Caco-2 (cell line): ENCODE data around the gene EMC1. TPM values are rescaled to one million over a fixed set of nuclear protein-coding genes. Genes with fewer than 3 reads are reported as not detected.

Experiments
- BruUV-seq: library from RNA; stranded (reverse); fragments of 400-500 nt; replicated peaks from 2 replicates; lab custom pipeline; 2021; lab: Mats Ljungman, UMichigan
- CTCF ChIA-PET: fragments of 300-600 bp; sonication (Branson Sonifier 250); formaldehyde crosslinking; loops from one replicate; lab custom pipeline; 2022; ENCODE audit warnings: antibody characterized with exemption; lab: Charles Lee
- POLR2A ChIA-PET: fragments of 300-600 bp; sonication (Branson Sonifier 250); formaldehyde crosslinking; loops from one replicate; lab custom pipeline; 2022; ENCODE audit warnings: antibody characterized with exemption; lab: Charles Lee
- DNase-seq, 2 experiments: peaks; one replicate each; pipeline versions ENCODE4 v3.0.0 to v3.0.0-alpha.2; 2020 to 2022
- H3K27me3 ChIP-seq: replicated peaks from 2 replicates; pipeline ENCODE4 v1.6.0; 2011; ENCODE audit warnings: low read length; ENCODE audit not compliant: control insufficient read depth, insufficient read depth
- H3K36me3 ChIP-seq: 2 replicates; pipeline ENCODE4 v1.5.1; 2011; ENCODE audit warnings: low read length; ENCODE audit not compliant: control insufficient read depth, insufficient read depth
- H3K4me1 ChIP-seq: fragments of 250-450 bp; sonication (Bioruptor Pico); 2 replicates; pipeline ENCODE4 v1.5.1; 2020; ENCODE audit warnings: mild to moderate bottlenecking
- H3K4me3 ChIP-seq: 2 replicates; pipeline ENCODE4 v1.5.1; 2011; ENCODE audit warnings: low read depth, mild to moderate bottlenecking, control low read depth, low read length
- H3K9me3 ChIP-seq: fragments of 250-450 bp; sonication (Bioruptor Pico); 2 replicates; pipeline ENCODE4 v1.5.1; 2020; ENCODE audit warnings: mild to moderate bottlenecking, moderate library complexity
- H3K27ac Mint-ChIP-seq: one replicate; pipeline ENCODE4 v1.8.0; 2022; ENCODE audit warnings: mixed read lengths; ENCODE audit not compliant: unreplicated experiment
- H3K27me3 Mint-ChIP-seq: one replicate; pipeline ENCODE4 v1.8.0; 2022; ENCODE audit warnings: mixed read lengths; ENCODE audit not compliant: insufficient read depth, unreplicated experiment
- H3K36me3 Mint-ChIP-seq: one replicate; pipeline ENCODE4 v1.8.0; 2022; ENCODE audit warnings: mild to moderate bottlenecking, mixed read lengths; ENCODE audit not compliant: insufficient read depth, unreplicated experiment
- H3K4me1 Mint-ChIP-seq: one replicate; pipeline ENCODE4 v1.8.0; 2022; ENCODE audit warnings: low read depth, mixed read lengths; ENCODE audit not compliant: unreplicated experiment
- H3K4me3 Mint-ChIP-seq: one replicate; pipeline ENCODE4 v1.8.0; 2022; ENCODE audit warnings: mild to moderate bottlenecking, moderate library complexity, mixed read lengths; ENCODE audit not compliant: unreplicated experiment
- H3K9me3 Mint-ChIP-seq: one replicate; pipeline ENCODE4 v1.8.0; 2022; ENCODE audit warnings: mixed read lengths; ENCODE audit not compliant: unreplicated experiment
- CTCF ChIP-seq, 2 experiments: fragments of 200-600 bp in 1 of 2; IDR thresholded peaks; 1 replicate in 1 of 2; 2 replicates in 1 of 2; pipeline versions ENCODE4 v1.5.1 to v1.8.0; 2011 to 2022; ENCODE audit warnings: antibody characterized with exemption in 1 of 2, control low read depth in 1 of 2, inconsistent platforms in 1 of 2, low read depth in 1 of 2, low read length in 1 of 2, mild to moderate bottlenecking in 1 of 2, moderate library complexity in 1 of 2; ENCODE audit not compliant: insufficient read depth in 1 of 2, severe bottlenecking in 1 of 2, unreplicated experiment in 1 of 2
- intact Hi-C: fragments of 100-400 bp; cut with micrococcal nuclease; formaldehyde crosslinking; loops from one replicate; pipeline ENCODE4 v1.10.0; 2022; ENCODE audit not compliant: unreplicated experiment
- total RNA-seq: library from RNA; stranded (reverse); gene quantifications from 2 replicates; pipeline ENCODE4 v1.2.3, GENCODE V29; 2022

Gene EMC1
- total RNA-seq, 1 experiment from 2014 or later, result 51.5 TPM

GRCh38 chr1:19240673-19241538, 10.4 kb downstream of the EMC1 start:
- BruUV-seq, result no TSS peak
- POLR2A ChIA-PET, result no interaction called here
- peaks cover 48% of the 10 kb centered on the region for H3K36me3 Mint-ChIP-seq

GRCh38 chr1:19239876-19240275, 11.4 kb downstream of the EMC1 start:
- Histone ChIP-seq H3K36me3 (no peaks in the 10 kb centered on the region), H3K27me3 (no peaks in the 10 kb centered on the region), H3K9me3 (no peaks in the 10 kb centered on the region), H3K4me1 (no peaks in the 10 kb centered on the region), H3K4me3 (no peak overlapping the region)
- intact Hi-C loops, result no loop called here
- no TSS peak for BruUV-seq
- peaks cover 46% of the 10 kb centered on the region for H3K36me3 Mint-ChIP-seq
- no peaks in the 10 kb centered on the region for H3K4me1 Mint-ChIP-seq
- H3K27me3 Mint-ChIP-seq, result no peaks in the 10 kb centered on the region
- no peak for TF ChIP-seq CTCF (IDR thresholded peaks at IDR 0.05; ENCODE audit: insufficient read depth in 1 of 2, low read depth in 1 of 2, low read length in 1 of 2, severe bottlenecking in 1 of 2, unreplicated experiment in 1 of 2)
- no peaks in the 10 kb centered on the region for H3K9me3 Mint-ChIP-seq
- ChIA-PET POLR2A (no interaction called here), CTCF (no interaction called here)
- no peak overlapping the region for H3K27ac Mint-ChIP-seq
- no peak overlapping the region for H3K4me3 Mint-ChIP-seq
- no peak for DNase-seq

More at GRCh38 chr1:19240673-19241538, 10.4 kb downstream of the EMC1 start:
- no peaks in the 10 kb centered on the region for H3K36me3 ChIP-seq
- peak; percentile 52 to 78 for DNase-seq
- no peak overlapping the region for H3K4me3 Mint-ChIP-seq
- CTCF ChIA-PET, result interaction anchor here (1.8 kb wide), 1 partner anchor 61 kb away, joined by 16 read pairs; no protein-coding TSS in a partner anchor
- no peaks in the 10 kb centered on the region for H3K9me3 ChIP-seq
- H3K4me1 Mint-ChIP-seq, result no peaks in the 10 kb centered on the region
- H3K4me1 ChIP-seq, result no peaks in the 10 kb centered on the region
- H3K27me3 ChIP-seq, result no peaks in the 10 kb centered on the region
- no peak overlapping the region for H3K27ac Mint-ChIP-seq
- H3K27me3 Mint-ChIP-seq, result no peaks in the 10 kb centered on the region
- intact Hi-C loops, result loop anchor here (1.0 kb wide), 1 partner anchor 62 kb away; no protein-coding TSS in a partner anchor
- TF ChIP-seq CTCF (IDR thresholded peaks at IDR 0.05; ENCODE audit: insufficient read depth in 1 of 2, low read depth in 1 of 2, low read length in 1 of 2, severe bottlenecking in 1 of 2, unreplicated experiment in 1 of 2), result peak; percentile 76 to 86
- no peaks in the 10 kb centered on the region for H3K9me3 Mint-ChIP-seq
- H3K4me3 ChIP-seq, result no peak overlapping the region

GRCh38 chr1:19234224-19234623, 17.1 kb downstream of the EMC1 start:
- DNase-seq, result no peak
- TF ChIP-seq CTCF (IDR thresholded peaks at IDR 0.05; ENCODE audit: insufficient read depth in 1 of 2, low read depth in 1 of 2, low read length in 1 of 2, severe bottlenecking in 1 of 2, unreplicated experiment in 1 of 2), result no peak
- Histone ChIP-seq H3K9me3 (no peaks in the 10 kb centered on the region), H3K4me3 (no peak overlapping the region), H3K36me3 (no peaks in the 10 kb centered on the region), H3K27me3 (no peaks in the 10 kb centered on the region), H3K4me1 (no peaks in the 10 kb centered on the region)
- Mint-ChIP-seq H3K4me3 (no peak overlapping the region), H3K36me3 (peaks cover 37% of the 10 kb centered on the region), H3K27ac (no peak overlapping the region), H3K9me3 (no peaks in the 10 kb centered on the region), H3K4me1 (no peaks in the 10 kb centered on the region), H3K27me3 (no peaks in the 10 kb centered on the region)
- no TSS peak for BruUV-seq
- ChIA-PET CTCF (no interaction called here), POLR2A (interaction anchor here (1.2 kb wide), 1 partner anchor 12 kb away, joined by 4 read pairs; no protein-coding TSS in a partner anchor)
- intact Hi-C loops, result no loop called here
